Measurements from ENCODE around the gene GAL3ST2.
"Not testable (repeated sequence)": the region's sequence is repeated elsewhere in the genome, so short reads cannot be mapped to it uniquely, and the experiment has no call there.

The GAL3ST2 gene

GRCh38 chr2:241809383-241810306, 33.0 kb downstream of the GAL3ST2 start:
- no peak for DNase-seq (ENCODE audit: low spot score)

DNA sequence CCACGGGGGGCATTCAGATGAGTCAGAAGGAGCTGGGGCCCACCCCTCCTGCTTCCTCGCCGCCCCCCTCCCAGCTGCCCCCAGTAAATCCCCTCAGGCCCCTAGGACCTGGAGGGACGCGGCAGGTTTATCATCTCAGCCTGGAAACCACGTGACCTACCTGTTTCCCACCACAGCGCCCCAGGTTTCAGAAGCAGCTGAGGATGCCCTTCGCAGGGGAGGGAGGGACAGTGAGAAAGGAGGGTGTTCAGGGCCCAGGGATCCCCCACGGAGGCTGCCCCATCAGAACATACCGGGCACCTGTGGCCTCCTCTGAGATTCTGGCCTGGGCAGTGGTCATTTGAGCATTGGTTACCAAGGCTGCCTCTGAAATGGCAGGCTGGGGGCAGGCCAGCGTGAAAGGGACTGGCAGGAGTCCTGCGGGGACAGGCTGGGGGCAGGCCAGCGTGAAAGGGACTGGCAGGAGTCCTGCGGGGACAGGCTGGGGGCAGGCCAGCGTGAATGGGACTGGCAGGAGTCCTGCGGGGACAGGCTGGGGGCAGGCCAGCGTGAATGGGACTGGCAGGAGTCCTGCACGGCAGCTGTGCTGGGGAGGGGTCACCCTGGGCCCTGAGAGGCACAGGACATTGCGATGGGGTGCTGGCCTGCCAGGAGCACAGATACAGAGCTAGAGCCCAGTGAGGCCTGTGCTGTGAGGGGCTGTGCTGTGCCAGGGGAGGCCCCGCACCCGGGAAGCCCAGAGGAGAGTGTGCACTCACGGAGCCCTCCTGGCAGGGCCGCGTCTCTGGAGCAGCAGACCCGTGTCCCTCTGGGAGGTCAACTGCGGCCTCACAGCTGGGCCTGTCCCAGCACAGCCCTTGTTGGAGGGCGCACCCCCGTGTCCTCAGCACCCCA, 33.9 kb downstream of the GAL3ST2 start:
- DNase-seq (ENCODE audit: low spot score): no peak

DNA sequence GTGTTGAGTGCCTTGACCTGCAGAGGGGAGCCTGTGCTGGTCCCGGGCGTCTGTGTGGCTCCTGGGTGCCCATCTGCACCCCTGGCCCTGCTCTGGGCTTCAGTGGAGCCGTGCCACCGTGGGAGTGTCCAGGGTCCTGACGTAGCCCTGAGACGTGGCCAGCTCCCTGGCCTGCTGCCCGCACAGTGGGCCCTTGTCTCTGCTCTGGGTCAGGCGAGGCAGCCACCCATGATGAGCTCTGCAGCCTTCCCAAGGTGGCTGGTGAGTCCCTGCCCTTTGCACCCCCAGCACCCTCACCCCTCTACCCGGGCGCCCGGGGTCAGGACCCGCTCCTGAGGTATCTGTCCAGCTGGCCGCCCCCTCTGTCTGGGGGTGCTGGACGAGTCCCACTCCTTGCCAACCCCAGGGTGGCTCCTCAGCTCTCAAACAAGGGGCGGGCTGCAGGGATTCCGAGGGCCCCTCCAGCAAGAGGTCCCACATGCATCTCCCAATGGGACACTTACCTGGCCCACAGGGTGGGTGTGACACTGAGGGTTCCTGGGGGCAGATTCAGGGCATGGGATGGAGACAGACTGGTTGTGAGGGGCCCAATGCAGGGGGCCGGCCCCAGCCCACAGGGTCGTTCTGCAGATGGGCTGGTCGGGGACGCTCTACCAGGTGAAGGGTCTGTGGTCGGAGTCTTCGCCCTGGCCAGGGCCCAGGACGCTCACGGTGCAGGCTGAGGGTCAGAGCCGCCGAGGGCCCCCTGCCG, 34.8 kb downstream of the GAL3ST2 start:
- DNase-seq (ENCODE audit: low spot score): no peak

GRCh38 chr2:241811952-241812729, 35.5 kb downstream of the GAL3ST2 start:
- DNase-seq (ENCODE audit: low spot score): no peak

GRCh38 chr2:241812730-241813643, 36.4 kb downstream of the GAL3ST2 start:
- no peak for DNase-seq (ENCODE audit: low spot score)

GRCh38 chr2:241813644-241814392, 37.2 kb downstream of the GAL3ST2 start:
- no peak for DNase-seq (ENCODE audit: low spot score)

DNA sequence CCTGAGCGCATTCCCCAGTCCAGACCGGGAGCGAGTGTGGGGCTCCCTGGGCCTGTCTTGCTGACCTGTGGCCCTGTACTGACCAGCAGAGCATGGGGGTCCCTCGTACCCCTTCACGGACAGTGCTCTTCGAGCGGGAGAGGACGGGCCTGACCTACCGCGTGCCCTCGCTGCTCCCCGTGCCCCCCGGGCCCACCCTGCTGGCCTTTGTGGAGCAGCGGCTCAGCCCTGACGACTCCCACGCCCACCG, 37.7 kb downstream of the GAL3ST2 start:
- no peak for DNase-seq (ENCODE audit: low spot score)

DNA sequence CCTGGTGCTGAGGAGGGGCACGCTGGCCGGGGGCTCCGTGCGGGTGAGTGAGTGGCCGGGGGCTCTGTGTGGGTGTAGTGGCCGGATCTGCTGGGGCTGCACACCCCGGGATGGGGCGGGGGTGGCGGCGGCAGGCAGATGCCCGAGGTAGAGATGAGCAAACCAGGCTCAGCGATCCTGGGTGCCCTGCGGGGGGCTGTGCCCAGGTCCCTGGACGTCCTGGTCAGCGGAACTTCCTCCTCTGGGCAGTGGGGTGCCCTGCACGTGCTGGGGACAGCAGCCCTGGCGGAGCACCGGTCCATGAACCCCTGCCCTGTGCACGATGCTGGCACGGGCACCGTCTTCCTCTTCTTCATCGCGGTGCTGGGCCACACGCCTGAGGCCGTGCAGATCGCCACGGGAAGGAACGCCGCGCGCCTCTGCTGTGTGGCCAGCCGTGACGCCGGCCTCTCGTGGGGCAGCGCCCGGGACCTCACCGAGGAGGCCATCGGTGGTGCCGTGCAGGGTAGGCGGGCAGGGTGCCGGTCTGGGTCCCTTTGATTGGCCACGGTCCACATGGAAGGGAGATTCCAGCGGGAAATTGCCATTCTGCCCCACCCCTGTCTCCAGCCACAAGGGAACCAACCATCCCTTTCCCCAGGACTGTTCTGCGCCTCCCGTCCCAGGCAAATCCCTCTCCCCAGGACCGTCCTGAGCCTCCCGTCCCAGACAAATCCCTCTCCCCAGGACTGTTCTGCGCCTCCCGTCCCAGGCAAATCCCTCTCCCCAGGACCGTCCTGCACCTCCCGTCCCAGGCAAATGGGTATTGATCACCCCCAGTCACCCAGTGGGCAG, 38.2 kb downstream of the GAL3ST2 start:
- DNase-seq (ENCODE audit: low spot score): no peak

DNA sequence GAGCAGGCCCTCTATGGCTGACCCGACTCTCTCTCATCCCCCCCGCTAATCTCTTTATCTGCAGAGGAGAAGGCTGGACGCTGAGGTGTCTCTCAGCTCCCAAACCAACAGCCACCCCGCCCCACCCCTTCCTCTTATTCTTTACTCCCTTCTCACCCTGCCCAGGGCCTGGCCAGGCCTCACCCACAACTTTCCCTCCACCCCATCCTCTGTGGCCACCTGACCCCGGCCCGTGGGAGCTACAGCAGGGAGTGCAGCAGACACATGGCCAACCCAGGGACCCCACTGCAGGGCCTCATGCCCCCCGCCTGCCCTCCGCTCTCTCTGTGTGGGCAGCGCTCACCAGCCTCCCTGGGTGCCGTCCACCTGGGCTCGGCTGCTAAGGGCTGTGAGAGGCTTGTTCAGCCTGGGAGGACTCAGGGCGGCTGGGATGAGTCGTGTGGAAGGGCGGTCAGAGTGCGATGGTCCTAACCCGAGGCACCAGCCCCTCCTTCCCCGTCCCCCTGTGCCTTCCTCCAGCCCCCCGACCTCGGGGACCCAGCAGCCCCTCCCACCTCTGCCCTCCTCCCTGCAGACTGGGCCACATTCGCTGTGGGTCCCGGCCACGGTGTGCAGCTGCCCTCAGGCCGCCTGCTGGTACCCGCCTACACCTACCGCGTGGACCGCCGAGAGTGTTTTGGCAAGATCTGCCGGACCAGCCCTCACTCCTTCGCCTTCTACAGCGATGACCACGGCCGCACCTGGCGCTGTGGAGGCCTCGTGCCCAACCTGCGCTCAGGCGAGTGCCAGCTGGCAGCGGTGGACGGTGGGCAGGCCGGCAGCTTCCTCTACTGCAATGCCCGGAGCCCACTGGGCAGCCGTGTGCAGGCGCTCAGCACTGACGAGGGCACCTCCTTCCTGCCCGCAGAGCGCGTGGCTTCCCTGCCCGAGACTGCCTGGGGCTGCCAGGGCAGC, 39.1 kb downstream of the GAL3ST2 start:
- no peak for DNase-seq (ENCODE audit: low spot score)

DNA sequence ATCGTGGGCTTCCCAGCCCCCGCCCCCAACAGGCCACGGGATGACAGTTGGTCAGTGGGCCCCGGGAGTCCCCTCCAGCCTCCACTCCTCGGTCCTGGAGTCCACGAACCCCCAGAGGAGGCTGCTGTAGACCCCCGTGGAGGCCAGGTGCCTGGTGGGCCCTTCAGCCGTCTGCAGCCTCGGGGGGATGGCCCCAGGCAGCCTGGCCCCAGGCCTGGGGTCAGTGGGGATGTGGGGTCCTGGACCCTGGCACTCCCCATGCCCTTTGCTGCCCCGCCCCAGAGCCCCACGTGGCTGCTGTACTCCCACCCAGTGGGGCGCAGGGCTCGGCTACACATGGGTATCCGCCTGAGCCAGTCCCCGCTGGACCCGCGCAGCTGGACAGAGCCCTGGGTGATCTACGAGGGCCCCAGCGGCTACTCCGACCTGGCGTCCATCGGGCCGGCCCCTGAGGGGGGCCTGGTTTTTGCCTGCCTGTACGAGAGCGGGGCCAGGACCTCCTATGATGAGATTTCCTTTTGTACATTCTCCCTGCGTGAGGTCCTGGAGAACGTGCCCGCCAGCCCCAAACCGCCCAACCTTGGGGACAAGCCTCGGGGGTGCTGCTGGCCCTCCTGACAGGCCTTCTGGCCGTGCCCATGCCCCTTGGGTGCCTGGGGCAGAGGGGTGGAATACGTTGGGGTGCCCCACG, 40.0 kb downstream of the GAL3ST2 start:
- no peak for DNase-seq (ENCODE audit: low spot score)

DNA sequence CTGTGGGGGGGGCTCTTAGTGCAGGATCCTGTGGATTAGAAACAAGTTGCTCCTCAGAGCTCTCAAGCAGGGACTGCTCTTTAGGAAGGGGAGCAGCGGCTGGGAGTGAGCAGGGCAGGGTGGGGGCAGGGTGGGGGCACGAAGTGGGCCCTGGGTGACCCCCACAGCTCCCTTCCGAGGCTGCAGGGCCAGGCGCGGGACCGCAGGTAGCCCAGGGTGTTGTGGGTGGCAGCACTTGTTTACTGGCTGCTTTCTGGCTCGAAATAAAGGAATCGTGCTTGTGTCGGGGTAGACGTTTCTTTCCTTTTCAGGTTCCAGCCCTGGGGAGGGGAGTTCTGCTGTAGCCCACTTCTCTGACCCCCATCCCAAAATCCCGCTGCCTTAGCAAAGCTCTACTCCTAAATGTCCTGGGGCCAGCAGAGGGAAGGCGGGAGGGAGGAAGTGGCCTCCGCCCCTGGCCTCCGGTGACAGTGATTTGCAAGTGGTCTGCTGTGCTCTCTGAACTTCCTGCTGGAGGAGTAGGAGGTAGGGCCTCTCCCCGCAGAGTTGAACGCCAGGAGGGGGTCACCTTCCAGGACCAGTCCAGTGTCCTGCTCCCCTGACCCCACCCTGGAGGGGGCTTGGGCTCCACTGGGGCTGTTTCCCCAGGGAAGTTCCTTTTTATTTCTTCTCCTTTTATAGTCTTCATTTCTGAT, 40.7 kb downstream of the GAL3ST2 start:
- no peak for DNase-seq (ENCODE audit: low spot score)

DNA sequence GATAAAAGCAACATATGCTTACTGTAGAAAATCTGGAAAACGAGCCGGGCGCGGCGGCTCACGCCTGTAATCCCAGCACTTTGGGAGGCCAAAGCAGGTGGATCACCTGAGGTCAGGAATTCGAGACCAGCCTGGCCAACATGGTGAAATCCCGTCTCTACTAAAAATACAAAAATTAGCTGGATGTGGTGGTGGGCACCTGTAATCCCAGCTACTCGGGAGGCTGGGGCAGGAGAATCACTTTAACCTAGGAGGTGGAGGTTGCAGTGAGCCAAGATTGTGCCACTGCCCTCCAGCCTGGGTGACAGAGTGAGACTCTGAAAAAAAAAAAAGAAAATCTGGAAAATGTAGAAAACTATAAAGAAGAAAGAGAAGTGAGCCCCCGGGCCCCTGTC, 41.2 kb downstream of the GAL3ST2 start:
- DNase-seq (ENCODE audit: low spot score): not testable (repeated sequence)

GRCh38 chr2:241818229-241818942, 41.8 kb downstream of the GAL3ST2 start:
- DNase-seq (ENCODE audit: low spot score): no peak

GRCh38 chr2:241818943-241819270, 42.3 kb downstream of the GAL3ST2 start:
- DNase-seq (ENCODE audit: low spot score): no peak

DNA sequence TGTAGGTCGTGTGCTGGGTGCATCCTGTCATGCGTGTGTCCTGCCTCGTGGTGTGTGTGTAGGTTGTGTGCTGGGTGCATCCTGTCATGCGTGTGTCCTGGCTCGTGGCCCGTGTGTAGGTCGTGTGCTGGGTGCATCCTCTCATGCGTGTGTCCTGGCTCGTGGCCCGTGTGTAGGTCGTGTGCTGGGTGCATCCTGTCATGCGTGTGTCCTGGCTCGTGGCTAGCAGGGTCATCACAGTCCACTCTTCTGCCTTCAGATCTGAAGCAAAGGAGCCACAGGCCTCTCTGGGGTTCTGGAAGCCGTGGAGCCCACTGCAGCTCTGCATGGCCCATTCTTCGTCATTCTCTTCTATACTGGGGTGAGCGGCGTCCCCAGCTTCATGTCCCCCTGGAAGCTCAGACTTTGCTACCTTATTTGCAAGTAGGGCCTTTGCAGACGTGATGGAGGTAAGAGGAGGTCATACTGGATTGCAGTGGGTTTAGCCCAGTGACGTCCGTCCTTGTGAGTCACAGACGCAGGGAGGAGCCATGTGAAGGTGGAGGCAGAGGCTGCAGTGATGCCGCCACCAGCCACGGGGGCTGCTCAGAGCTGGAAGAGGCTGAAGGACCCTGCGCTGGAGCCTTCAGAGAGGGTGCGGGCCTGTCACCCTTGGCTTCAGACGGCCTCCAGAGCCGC, 43.5 kb downstream of the GAL3ST2 start:
- not testable (repeated sequence) for DNase-seq (ENCODE audit: low spot score)
